K562 (cell line): ENCODE data around the gene PDIA3. TPM values are rescaled to one million over a fixed set of nuclear protein-coding genes. Genes with fewer than 3 reads are reported as not detected.

ENCODE experiments used
- CTCFL ChIP-seq: IDR thresholded peaks from 2 replicates; pipeline ENCODE4 v1.6.1; 2011; ENCODE audit warnings: borderline replicate concordance, low read depth, mild to moderate bottlenecking, moderate library complexity, low read length; ENCODE audit not compliant: insufficient read depth, poor library complexity, severe bottlenecking
- CUX1 ChIP-seq: fragments of 200-800 bp; sonication (Bioruptor generic); IDR thresholded peaks from 2 replicates; pipeline ENCODE4 v1.6.1; 2016; ENCODE audit warnings: missing genetic modification characterization, missing compliant biosample characterization
- DNMT1 ChIP-seq: fragments of 450-650 bp; IDR thresholded peaks from 2 replicates; pipeline ENCODE4 v1.6.1; 2016; ENCODE audit warnings: antibody characterized with exemption, mild to moderate bottlenecking
- DPF2 ChIP-seq: fragments of 450-650 bp; IDR thresholded peaks from 2 replicates; pipeline ENCODE4 v1.6.1; 2016
- ELF1 ChIP-seq: fragments of 200-800 bp; sonication (Bioruptor generic); IDR thresholded peaks from 2 replicates; pipeline ENCODE4 v1.6.1; 2016; ENCODE audit warnings: missing genetic modification characterization, missing compliant biosample characterization
- ETV6 ChIP-seq, 3 experiments: fragments of 150-350 bp in 1 of 3; sonication (generic) in 1 of 3; formaldehyde crosslinking in 1 of 3; IDR thresholded peaks; 2 replicates each; pipeline versions ENCODE4 v1.6.1 to v1.8.0; 2014 to 2022; ENCODE audit warnings: borderline replicate concordance in 2 of 3, low read depth in 2 of 3, antibody characterized with exemption in 1 of 3, low read length in 1 of 3, mild to moderate bottlenecking in 1 of 3, missing genetic modification reagents in 1 of 3
- HLTF ChIP-seq: fragments of 450-650 bp; IDR thresholded peaks from 2 replicates; pipeline ENCODE4 v1.6.1; 2016
- MAFK ChIP-seq: IDR thresholded peaks from 2 replicates; pipeline ENCODE4 v1.6.1; 2011; ENCODE audit warnings: low read length, improper control_type of control experiment
- MBD2 ChIP-seq: sonication (generic); IDR thresholded peaks from 2 replicates; pipeline ENCODE4 v1.6.1; 2016; ENCODE audit warnings: low read depth, borderline replicate concordance
- OTX1 ChIP-seq: fragments of 450-650 bp; formaldehyde crosslinking; IDR thresholded peaks from 2 replicates; pipeline ENCODE4 v1.4.0; 2022; ENCODE audit warnings: mild to moderate bottlenecking
- RCOR1 ChIP-seq, 2 experiments: IDR thresholded peaks; 2 replicates each; pipeline ENCODE4 v1.6.1; 2012; ENCODE audit warnings: low read depth in 2 of 2, low read length in 2 of 2, borderline replicate concordance in 1 of 2, improper control_type of control experiment in 1 of 2
- SAFB2 ChIP-seq: fragments of 200-400 bp; formaldehyde crosslinking; IDR thresholded peaks from 2 replicates; pipeline ENCODE4 v1.6.1; 2018; ENCODE audit warnings: borderline replicate concordance, low read length, low read depth, moderate library complexity; ENCODE audit not compliant: severe bottlenecking
- STAT6 ChIP-seq: sonication (generic); formaldehyde crosslinking; IDR thresholded peaks from 2 replicates; pipeline ENCODE4 v1.8.1; 2023; ENCODE audit warnings: mild to moderate bottlenecking, missing genetic modification reagents
- TARDBP ChIP-seq: fragments of 450-650 bp; IDR thresholded peaks from 2 replicates; pipeline ENCODE4 v1.6.1; 2016
- THRB ChIP-seq: fragments of 450-650 bp; formaldehyde crosslinking; conservative IDR thresholded peaks from 2 replicates; pipeline ENCODE4 v1.4.0; 2022; ENCODE audit warnings: mild to moderate bottlenecking, missing genetic modification characterization
- polyA plus RNA-seq, 8 experiments: library from polyadenylated mRNA; depleted of rRNA in 4 of 8; stranded (reverse) in 5 of 8; unstranded in 3 of 8; fragments of >200 nt; fragmentation: Nextera tagmentation in 2 of 8; fragmentation: Illumina TruSeq in 1 of 8; extraction: Ambion mirVana in 2 of 8; extraction: Trizol in 1 of 8; gene quantifications; 2 replicates each; pipeline versions ENCODE4 v1.2.1 to v1.2.3, GENCODE V29; 2011 to 2014; ENCODE audit warnings: inconsistent platforms in 1 of 8, missing spikeins in 1 of 8
- total RNA-seq, 7 experiments: library from RNA; depleted of rRNA in 6 of 7; stranded (reverse); fragments of >200 nt in 6 of 7; fragmentation: Illumina TruSeq in 2 of 7; extraction: Trizol in 2 of 7; gene quantifications; 2 replicates each; pipeline versions ENCODE4 v1.2.1 to v1.2.3, GENCODE V29; 2011 to 2021; ENCODE audit warnings: low replicate concordance in 1 of 7

PDIA3 gene
- total and polyA plus RNA-seq, 9 of the 15 experiments (the other 6 are each of a cell fraction or from before 2014, with no cell fraction given) = 13.5 to 386 (median 149) TPM

- TF ChIP-seq THRB (CRISPR knock-in tag) (peak; percentile 85), ETV6 (IDR thresholded peaks at IDR 0.05; ENCODE audit: borderline replicate concordance in 1 of 2, low read depth in 2 of 2, low read length in 1 of 2) (no peak), ETV6 (CRISPR knock-in tag; IDR thresholded peaks at IDR 0.05; ENCODE audit: borderline replicate concordance) (no peak), MAFK (no peak), MBD2 (no peak), ELF1 (tag) (peak; percentile 73), CUX1 (CRISPR knock-in tag) (no peak), SAFB2 (no peak), CTCFL (no peak), STAT6 (CRISPR knock-in tag) (no peak), OTX1 (CRISPR knock-in tag) (peak; percentile 41; the same call in 1 of the 2 replicates), DNMT1 (peak; percentile 100), TARDBP (no peak), RCOR1 (IDR thresholded peaks at IDR 0.05; ENCODE audit: borderline replicate concordance in 1 of 2, low read depth in 2 of 2, low read length in 2 of 2) (no peak), HLTF (peak; percentile 71; the same call in 1 of the 2 replicates), DPF2 (peak; percentile 16; the same call in 1 of the 2 replicates)
Measured at GRCh38 chr15:43800286-43801141, 54.3 kb downstream of the PDIA3 start, which contains the start of gene HYPK (continued).
